AG09319 (cell line): ENCODE data around the gene SLC51A.
A peak's percentile ranks its signal among the peaks of the same experiment; 100 is the strongest.

Source experiments
- DNase-seq: peaks from one replicate; pipeline ENCODE4 v3.0.0-alpha.2; 2010; ENCODE audit warnings: low read depth; ENCODE audit errors: extremely low read depth
- TF ChIP-seq, protein P1 (sequence below): IDR thresholded peaks from 2 replicates; pipeline ENCODE4 v1.5.1; 2011; ENCODE audit warnings: low read depth, mild to moderate bottlenecking, inconsistent platforms, low read length, moderate library complexity

Gene SLC51A

DNA sequence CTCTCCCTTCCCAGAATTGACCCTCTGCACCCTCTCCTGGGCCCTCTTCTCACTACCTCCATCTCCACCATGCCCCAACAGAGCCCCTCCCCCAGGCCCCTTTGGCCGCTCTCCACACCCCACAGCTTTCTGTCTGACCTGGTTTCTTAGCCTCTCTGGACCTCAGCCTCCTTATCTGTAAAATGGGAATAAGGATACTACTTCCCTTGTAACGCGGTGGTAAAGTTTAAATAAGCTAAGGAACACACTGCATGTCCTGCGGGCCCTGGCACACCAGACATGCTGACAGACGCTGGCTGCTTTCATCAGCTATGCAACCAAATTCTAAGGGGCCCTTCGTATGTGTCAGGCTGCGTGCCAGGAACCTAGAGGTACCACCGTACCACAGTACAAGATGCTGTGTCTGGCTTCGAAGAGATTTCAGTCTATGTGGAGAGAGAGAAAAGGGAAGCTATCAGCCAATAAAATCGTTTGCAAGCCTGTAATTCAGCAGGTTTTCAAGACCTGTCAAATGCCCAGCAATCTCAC lies 777 bp upstream of the SLC51A start:
- DNase-seq: no peak

DNA sequence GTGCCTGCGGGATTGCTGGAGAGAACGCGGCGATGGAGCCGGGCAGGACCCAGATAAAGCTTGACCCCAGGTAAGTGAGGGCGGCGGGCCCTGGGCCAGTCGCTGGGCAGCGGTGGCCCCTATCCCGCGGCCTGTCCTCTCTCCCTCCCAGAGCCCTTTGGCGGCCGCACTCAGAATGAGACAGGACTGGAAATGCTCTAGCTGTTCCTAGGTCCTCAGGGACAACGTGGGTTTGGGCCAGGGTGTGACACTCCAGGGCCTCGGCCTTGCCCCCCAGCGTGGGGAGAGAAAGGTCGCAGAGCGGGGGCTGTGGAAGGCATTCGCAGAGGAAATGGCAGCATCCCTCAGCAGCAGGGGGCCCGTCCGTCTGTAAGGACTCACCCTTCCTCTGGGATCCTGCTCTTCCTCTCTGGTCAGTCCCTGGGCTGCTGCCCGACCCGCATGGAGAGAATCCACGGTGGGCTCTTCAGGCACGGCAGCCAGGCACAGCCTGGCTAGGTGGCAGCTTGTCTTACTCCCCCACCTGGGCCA lies 412 bp downstream of the SLC51A start:
- TF ChIP-seq, protein P1, sequence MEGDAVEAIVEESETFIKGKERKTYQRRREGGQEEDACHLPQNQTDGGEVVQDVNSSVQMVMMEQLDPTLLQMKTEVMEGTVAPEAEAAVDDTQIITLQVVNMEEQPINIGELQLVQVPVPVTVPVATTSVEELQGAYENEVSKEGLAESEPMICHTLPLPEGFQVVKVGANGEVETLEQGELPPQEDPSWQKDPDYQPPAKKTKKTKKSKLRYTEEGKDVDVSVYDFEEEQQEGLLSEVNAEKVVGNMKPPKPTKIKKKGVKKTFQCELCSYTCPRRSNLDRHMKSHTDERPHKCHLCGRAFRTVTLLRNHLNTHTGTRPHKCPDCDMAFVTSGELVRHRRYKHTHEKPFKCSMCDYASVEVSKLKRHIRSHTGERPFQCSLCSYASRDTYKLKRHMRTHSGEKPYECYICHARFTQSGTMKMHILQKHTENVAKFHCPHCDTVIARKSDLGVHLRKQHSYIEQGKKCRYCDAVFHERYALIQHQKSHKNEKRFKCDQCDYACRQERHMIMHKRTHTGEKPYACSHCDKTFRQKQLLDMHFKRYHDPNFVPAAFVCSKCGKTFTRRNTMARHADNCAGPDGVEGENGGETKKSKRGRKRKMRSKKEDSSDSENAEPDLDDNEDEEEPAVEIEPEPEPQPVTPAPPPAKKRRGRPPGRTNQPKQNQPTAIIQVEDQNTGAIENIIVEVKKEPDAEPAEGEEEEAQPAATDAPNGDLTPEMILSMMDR: no peak
- DNase-seq: no peak

More for the DNA sequence above, 777 bp upstream of the SLC51A start:
- TF ChIP-seq, protein P1: no peak

DNA sequence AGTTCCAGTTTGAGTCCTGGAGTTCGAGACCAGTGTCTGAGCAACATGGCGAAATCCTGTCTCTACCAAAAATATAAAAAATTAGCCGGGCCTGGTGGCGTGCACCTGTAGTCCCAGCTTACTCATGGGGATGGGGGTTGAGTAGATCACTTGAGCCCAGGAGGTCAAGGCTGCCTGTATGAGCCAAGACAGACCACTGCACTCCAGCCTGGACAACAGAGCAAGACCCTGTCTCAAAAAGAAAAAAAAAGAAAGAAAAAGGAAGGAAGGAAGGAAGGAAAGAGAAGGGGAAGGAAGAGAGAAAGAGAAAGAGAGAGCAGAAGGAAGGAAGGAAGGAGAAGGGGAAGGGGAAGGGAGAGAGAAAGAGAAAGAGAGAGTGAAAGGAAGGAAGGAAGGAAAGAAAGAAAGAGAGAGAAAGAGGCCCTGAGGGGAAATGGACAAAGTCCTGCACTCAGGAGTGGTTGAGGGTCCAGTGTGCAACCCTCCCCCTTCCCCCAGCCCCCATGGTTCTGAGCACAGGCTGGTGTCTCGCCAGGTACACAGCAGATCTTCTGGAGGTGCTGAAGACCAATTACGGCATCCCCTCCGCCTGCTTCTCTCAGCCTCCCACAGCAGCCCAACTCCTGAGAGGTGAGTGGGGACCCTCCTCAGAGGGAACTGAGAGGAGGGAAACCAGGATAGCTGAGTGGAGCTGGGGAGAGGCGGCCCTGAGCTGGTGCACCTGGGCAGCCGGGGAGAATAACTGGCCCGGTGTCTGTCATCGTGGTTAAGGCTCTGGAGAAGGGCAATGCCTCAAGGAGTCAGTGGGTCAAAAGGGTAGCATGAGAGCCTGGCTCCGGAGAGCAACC lies 1.2 kb downstream of the SLC51A start:
- DNase-seq: no peak
- TF ChIP-seq, protein P1: no peak

DNA sequence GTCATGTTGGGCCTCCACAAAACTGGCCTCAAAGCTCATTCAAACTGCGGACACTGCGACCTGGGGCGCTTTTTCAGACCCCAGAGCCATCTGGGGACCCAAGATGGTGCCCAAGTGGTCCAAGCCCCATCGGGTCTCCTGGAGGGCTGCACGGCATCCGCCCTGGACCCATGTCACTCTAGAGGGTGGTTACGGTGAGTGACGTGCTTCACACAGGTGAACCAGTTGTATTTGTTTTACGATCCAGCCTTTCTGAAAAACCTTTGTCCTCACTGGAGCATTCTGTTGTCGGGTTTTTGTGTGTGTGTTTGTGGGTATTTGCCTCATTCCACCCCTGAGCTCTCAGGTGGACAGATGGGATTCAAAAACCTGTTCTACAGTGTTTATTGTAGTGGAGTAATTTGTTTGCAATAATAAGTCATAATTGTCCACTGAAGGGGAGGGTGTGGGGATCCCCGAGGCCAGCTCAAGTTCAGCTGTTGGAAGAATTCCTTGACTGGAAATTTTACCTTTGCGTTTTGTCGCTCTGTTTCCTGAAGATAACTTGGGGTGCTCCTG lies 1.9 kb downstream of the SLC51A start:
- TF ChIP-seq, protein P1: no peak

DNA sequence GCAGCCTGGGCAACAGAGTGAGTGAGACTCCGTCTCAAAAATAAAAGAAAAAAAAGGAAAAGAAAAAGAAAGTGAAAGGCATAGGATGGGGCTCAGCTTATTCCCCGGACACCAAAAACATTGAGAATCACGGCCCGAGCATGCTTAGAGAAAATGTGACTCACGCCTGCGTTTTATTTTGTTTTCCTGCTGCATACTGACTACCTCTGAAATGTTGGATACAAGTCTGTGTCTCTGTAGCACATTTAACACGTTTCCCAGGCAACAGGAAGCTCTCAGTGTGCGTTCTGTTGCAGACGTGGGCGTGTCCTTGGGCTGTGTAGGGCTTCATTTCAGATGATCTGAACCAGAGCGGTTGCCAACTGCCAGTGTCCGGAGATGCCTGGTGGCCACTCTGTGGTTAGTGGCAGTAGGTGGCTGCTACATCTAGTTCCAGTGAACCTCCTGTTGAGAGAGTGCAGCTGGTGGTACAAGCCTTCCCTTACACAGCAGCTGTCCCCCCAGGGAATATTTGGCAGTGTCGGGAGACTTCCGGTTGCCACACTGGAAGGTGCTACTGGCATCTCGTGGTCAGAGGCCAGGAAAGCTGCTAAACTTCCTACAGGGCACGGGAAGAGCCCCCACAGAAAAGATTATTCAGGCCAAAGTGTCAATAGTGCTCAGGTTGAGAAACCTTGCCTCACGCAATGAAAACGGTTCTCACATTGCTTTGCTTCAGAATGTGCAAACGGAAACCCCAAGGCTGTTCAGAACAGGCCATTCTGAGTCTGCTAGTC lies 3.0 kb downstream of the SLC51A start:
- TF ChIP-seq, protein P1: no peak
- DNase-seq: peak; percentile 61

More for the DNA sequence above, 1.9 kb downstream of the SLC51A start:
- no peak for DNase-seq

DNA sequence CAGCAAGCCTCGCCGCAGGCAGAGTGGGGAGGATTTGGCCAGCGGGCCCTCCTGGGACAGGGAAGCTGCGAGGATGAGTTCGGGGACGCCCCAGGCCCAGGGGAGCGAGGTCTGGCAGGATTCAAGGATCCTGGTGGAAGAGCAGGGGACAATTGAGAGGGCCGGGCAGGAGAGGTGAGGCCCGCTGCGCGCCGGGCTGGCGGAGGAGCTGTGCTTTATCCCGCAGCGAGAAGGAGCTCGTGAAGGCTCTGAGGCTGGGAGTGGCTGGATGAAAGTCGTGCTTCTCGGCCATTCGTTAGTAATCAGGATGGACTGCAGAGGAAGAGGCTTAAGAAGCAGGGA lies 3.6 kb downstream of the SLC51A start:
- no peak for DNase-seq
- TF ChIP-seq, protein P1: no peak; the same call in 1 of the 2 replicates

DNA sequence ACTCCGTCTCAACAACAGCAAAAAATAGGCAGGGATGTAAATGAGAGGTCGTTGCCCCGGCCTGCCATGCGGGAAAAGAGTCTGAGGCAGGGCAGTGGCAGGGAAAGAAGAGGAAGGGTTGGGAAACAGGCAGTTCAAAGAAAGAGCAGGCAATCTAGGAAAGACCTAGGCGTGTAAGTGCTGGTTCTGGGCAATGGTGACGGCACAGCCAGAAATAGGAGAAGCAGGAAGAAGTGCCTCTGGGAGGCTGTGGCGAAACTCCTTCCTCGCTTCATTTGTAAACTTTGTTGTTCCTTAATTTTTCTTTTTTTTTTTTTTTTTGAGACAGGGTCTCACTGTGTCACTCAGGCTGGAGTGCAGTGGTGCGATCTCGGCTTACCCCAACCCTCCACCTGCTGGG lies 4.3 kb downstream of the SLC51A start:
- TF ChIP-seq, protein P1: no peak
- no peak for DNase-seq
